CD4-positive, alpha-beta T cell treated with Interleukin-1 beta for 1 hour (primary cell): ENCODE measurements around the gene FBRSL1.
A peak's percentile ranks its signal among the peaks of the same experiment; 100 is the strongest.
"Not testable (repeated sequence)": the region's sequence is repeated elsewhere in the genome, so short reads cannot be mapped to it uniquely, and the experiment has no call there.

ENCODE experiments used
- DNase-seq, 2 donors: peaks; one replicate each; pipeline ENCODE4 v3.0.0-alpha.2; 2020 to 2022

FBRSL1 gene

DNA sequence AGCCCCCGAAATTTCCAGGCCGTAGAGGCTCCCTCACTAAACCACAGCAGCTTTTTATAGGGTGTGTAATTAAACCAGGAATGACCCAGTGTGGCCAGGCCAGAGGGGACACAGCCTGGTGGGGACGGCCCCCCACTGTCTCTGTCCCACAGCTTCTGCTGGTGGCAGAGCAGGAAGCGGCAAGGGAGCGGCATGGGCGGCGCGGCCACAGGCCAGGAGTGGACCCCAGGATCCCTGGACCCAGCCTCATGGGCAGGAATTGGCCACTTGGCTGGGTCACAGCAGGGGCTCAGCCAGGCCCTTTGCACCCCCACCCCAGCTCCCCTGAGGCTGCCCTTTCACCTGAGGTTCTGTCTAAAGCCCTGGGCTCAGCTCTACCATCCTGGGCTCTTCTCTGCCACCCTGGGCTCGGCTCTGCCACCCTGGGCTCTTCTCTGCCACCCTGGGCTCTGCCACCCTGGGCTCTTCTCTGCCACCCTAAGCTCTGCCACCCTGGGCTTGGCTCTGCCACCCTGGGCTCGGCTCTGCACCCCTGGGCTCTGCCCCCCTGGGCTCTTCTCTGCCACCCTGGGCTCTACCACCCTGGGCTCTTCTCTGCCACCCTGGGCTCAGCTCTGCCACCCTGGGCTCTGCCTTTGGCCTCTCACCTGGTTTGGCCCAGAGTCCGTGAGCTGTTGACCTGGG, 39.3 kb downstream of the FBRSL1 start:
- no peak for DNase-seq

DNA sequence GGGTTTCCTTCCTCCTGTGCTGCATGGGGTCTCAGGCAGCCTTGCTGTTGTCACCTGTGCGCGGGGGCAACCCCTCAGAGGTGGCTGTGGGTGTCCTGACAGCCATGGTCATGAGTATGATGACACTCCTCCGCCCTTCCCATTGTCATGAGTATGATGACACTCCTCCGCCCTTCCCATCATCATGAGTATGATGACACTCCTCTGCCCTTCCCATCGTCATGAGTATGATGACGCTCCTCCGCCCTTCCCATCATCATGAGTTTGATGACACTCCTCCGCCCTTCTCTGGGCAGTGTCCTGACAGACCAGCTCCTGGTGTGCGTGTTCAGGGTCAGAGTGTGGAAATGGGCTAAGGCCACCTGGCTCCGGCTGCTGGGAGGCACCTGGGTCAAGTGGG, 40.0 kb downstream of the FBRSL1 start:
- DNase-seq, result peak in 1 of 2 donors; percentile 20

DNA sequence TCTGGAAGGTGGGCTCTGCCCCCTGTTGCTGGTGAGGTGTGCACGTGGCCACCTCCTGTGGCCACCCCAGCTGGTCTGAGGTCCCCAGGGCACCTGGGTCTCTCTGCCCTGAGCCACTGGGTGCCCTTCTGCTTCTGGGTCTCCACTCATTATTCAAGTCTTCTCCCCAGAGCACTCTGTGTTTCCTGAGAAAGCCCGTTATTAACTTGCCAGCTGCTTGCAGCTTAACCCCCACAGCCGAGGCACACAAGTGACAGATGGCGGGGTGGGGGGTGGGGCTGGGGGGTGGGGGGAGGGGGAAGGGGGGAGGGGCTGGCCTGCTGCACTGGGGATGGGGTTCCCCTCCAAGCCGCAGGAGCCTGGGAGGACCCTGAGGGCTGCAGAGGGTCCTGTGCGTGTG, 40.5 kb downstream of the FBRSL1 start:
- DNase-seq, result no peak

DNA sequence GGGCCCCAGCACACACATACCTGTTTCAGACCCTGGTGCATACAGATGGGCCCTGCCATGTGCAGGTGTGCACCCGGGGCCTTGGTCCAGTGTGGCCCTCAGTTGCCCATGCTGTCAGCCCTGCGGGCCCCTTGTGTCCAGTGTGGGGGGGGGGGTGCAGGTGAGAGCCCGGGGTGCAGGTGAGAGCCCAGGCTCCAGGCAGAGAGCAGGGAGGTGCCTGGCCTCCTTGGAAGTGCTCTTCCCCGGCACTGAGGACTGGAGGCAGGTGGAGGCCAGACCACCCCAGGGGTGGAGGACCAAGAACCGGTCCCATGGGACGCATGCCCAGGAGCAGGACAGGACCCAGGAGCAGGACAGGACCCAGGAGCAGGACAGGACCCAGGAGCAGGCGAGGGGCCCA, 40.9 kb downstream of the FBRSL1 start:
- DNase-seq, result no peak

DNA sequence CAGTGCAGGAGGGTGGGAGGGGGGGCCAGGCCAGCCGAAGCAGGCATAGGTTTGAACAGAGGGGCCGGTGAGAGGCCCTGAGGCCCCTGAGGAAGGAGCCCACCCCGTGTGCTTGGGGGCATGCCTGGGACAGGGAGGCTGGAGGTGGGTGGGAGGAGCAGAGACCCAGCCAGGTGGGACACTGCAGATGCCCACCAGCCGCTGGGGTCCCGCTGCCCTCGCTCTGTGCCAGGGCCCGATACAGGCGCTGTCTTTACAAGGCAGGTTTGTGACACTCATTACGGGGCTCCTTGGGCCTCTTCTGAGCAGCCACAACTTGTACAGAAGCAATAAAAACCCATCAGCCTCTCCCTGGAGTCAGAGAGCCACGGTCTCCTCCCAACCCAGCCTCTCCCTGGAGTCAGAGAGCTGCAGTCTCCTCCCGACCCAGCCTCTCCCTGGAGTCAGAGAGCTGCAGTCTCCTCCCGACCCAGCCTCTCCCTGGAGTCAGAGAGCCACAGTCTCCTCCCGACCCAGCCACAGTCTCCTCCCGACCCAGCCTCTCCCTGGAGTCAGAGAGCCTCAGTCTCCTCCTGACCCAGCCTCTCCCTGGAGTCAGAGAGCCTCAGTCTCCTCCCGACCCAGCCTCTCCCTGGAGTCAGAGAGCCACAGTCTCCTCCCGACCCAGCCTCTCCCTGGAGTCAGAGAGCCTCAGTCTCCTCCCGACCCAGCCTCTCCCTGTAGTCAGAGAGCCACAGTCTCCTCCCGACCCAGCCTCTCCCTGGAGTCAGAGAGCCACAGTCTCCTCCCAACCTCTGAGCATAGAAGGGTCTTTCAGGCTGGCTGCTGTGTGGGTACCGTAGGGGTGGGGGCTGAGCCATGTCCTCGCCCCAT, 43.0 kb downstream of the FBRSL1 start:
- DNase-seq, result not testable (repeated sequence)

DNA sequence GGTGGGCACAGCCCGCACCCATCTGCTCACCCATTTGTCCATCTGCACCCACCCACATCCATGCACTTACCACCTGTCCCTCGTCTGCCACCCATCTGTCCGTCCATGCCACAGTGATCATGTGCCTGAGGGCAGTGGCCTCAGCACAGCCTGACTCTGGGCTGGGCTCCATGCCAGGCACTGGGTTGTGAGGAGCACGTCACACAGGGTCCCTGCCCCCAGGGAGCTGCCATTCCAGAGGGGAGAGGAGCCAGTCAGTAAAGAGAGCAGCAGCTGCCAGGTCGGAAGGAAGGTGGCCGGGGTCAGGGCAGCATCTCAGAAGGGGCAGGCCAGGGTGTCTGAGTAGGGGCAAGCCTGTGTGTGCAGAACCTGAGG, 43.6 kb downstream of the FBRSL1 start:
- DNase-seq, result no peak

DNA sequence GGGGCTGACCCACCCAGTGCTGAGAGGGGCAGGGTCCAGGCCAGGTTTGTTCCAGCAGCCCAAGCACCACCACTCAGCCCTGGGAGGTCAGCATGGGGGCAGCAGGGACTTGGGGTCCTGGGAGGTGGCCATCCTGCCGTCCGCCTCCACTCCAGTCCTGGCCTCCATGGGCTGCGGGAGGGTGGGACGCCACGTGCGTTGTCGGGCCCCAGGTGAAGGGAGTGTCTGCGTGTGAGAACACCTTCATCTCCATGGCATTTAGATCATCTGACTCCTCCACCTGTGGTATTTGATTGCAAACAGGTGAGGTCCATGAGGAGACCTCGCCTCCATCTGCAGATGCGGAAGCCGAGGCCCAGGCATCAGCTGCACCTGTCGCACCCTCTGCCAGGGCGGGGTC, 44.1 kb downstream of the FBRSL1 start:
- no peak for DNase-seq

DNA sequence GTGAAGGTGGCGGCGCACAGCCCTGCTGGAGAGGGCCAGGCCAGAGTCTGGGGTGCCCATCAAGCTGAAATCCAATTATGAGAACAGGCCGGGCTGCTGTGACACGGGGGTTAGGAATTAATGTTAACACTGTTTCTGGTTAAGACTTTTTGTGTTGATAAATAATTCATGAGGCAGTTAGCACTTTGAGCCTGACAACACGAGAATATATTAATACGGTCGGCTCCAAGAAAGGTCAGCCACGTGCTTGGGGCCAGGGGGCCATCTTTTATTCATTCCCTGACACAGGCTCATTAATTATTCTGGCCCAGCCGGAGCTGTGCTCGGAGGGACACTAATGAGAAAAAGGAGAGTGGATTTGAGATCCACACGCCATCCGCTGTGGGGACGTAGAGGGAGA, 45.1 kb downstream of the FBRSL1 start:
- no peak for DNase-seq

DNA sequence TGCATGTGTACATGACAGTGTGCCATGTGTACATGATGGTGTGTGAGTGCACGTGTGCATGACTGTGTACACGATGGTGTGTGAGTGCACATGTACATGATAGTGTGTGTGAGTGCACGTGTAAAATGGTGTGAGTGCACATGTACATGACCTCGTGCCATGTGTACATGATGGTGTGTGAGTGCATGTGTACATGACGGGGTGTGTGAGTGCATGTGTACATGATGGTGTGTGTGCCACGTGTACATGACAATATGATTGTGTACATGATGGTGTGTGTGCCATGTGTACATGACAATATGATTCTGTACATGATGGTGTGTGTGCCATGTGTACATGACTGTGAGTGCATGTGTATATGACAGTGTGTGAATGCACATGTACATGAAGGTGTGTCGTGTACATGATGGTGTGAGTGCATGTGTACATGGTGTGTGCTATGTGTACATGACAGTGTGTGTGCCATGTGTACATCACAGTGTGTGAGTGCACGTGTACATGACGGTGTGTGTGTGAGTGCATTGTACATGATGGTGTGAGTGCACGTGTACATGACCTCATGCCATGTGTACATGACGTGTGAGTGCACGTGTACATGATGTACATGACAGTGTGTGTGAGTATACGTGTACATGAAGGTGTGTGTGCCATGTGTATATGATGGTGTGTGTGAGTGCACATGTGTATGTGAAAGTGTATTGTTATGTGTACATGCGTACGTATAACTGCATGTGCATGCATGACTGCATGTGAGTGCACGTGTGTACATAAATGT, 46.3 kb downstream of the FBRSL1 start:
- DNase-seq, result no peak

DNA sequence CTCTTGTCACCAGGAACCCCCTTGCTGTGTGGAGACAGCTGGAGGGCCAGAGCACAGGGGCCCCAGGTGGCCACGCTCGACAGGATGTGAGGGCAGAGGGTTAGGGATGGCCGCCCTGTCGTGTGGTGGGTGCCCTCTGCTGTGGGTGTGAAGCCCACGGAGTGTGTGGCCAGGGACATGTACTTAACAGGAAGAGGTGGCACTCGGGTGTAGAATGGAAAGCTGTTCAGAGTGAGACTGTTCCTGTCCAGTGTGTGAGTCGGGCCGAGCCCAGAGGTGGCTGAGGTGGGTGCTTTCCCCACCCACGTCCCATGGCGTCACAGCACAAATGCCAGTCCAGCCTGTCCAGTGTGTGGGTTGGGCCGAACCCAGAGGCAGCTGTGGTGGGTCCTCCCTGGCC, 47.1 kb downstream of the FBRSL1 start:
- no peak for DNase-seq

DNA sequence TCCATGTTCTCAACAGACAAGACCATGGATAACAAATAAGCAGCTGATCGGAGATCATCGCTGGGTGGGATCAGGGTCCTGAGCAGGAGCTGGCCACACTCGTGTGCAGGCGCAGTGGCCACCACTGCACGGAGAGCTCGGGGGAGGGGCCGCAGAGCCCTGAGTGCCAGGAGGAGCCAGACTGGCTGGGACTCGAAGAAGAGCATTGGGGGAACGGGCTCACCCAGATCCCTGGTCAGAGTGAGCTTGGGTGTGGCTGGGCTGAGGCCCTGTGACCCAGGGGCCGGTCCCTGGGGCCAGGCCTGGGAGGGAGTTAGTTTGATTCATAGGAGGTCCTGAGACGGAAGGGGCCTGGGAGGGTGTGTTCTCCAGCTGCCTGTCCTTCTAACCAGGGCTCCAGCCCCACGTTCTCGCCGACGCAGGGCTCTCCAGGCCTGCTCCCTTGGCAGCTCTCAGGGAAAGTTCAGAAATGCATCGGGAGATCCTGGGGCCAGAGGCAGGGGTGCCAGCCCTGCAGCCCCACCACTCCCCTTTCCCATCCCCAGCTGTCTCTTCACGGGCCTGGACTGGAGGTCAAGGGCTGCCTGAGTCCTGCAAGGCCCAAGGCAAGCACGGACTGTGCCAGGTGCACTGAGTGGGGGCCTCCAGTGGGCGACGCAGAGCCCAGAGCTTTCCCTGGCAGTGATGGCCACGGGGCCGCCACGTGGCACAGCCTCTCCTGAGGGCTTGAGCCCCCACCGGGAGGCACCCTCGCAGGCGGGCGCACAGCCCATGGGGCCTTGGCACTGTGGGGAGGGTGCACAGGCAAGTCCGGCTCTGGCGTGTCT, 48.1 kb downstream of the FBRSL1 start:
- DNase-seq, result no peak

DNA sequence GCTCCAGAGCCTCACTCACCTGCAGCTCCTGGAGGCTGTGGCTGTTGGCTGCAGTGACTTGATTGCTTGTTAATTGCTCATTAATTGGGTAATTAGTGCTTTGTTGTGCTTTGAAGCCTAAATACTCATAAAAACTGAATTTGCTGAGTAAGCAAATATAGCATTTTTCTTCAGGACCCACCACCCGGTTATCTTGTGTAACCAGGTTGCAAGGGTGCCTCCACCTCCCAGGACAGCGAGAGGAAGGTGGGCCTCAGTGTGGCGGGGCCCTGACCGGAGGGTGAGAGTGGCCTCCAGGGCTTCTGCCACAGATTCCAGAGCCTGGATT, 48.7 kb downstream of the FBRSL1 start:
- no peak for DNase-seq

DNA sequence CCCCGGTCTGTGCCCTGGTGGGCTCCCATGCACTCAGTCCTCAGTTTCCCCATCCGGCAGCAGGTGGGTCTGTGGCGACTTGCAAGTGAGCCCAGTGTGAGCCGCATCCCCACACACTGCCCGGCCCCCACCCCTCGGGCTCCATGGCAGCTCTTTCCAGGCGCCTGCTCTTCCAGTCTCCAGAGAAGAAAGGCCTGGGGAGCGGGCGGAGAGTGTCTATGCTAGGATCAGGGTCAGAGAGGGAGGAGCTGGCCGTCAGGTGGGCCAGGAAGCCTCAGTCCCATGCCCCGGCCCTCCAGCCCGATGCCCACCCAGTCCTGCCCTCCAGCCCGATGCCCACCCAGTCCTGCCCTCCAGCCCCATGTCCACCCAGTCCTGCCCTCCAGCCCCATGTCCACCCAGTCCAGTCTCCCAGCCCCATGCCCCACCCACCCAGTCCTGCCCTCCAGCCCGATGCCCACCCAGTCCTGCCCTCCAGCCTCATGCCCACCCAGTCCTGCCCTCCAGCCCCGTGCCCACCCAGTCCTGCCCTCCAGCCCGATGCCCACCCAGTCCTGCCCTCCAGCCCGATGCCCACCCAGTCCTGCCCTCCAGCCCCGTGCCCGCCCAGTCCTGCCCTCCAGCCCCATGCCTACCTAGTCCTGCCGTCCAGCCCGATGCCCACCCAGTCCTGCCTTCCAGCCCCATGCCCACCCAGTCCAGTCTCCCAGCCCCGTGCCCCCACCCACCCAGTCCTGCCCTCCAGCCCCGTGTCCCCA, 49.2 kb downstream of the FBRSL1 start:
- DNase-seq, result no peak

DNA sequence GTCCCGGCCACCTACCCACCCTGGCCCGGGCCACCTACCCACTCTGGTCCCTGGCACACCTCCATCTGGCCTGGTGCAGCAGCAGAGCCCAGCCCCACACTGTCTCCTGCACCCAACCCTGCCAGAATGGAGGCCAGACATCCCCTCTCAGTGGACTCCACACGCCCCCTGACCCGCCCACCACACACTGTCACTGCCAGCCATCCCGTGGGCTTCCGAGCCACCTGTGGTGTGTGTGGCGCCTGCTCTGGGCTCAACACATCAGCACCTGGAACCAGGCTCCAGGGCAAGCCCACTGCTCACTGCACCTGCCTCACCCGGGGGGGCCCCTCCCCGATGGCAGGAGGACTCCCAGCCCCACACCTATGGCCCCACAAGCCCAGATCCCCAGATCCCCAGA, 50.5 kb downstream of the FBRSL1 start:
- DNase-seq, result no peak

DNA sequence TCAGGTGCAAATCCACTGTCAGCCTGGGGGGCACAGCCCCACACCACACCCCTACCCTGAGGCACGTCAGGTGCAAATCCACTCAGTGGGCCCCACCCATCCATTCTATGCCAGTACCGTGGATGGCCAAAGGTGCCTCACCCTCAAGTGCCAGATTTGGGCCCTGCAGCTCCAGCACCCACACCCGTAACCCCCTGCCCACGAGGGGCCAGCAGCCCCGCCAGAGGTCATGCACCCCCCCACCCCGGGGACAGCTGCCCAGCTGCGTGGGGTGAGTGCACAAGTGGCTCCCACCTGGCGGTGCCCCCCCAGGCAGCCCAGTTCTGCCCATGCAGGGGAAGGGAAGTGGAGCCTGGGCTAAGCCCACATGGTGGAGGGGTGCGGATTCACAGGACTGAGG, 51.2 kb downstream of the FBRSL1 start:
- no peak for DNase-seq

DNA sequence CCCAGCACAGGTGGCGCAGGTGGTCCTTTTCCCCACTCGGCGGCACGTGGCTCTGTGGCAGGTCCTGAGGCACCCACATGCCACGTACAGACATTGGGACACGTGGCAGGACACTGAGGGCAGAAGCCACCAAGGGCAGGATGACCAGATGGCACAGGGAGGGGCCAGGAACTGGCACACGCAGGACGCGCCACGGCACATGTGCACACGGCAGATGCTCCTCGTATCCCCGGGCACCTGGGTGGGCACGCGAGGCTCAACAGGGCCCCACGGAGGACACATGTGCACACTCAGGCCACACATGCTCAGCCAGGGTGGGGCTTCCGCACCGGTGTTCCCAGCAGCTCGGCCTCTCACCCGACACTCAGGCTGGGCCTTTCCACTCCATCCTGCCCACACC, 52.0 kb downstream of the FBRSL1 start:
- no peak for DNase-seq

DNA sequence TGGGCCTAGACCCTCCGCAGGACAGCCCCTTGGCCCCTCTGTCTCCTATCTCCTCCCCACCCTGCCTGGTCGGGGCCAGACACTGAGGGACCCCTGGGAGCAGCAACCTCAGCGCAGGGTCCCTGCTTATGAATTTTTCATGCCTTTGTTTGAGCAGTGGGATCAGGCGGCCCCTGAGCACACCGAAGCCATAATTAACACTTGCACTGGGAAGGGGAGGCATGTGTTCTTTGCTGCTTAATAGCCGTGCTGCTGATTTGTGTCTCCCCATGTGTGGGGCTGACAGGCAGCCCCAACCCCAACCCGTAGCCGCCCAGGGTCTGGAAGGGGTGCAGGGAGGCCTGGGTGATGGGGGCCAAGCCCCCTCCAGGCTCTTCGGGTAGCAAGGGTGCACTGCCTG, 52.7 kb downstream of the FBRSL1 start:
- DNase-seq, result no peak

DNA sequence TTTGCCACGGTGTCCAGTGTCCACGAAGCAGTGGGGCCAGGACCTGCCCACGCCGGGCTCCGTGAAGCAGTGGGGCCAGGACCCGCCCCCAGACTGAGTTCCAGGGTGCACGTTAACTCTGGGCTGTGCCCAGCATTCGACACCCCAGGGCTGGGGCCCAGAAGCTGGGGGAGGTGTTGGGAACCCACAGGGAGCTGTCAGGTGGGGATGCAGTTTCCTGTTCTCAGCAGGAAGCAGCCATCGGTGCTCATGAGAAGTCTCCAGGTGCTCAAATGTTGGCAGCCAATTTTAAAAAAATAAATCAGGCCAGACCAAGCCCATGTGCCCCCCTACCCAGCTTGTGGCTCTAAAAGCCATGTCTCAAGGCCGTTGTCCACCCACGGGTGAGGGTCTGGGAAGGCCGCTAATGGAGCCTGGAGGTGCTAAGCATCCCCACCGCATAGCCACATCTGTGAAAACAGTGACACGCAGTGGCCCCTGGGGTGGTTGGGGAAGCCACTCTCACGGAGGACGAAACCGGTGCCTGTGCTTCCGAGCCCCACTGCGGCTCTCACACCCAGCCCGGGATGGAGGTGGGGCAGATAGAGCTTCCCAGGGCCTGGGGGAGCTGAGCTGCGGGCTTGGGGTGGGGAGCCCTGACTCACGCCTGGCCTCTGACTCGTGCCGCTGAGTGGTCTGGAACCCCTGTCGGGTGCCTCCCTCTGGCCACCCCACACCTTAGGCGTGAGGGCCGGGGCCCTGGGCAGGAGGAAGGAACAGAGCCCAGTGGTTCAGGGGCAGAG, 53.5 kb downstream of the FBRSL1 start:
- no peak for DNase-seq

DNA sequence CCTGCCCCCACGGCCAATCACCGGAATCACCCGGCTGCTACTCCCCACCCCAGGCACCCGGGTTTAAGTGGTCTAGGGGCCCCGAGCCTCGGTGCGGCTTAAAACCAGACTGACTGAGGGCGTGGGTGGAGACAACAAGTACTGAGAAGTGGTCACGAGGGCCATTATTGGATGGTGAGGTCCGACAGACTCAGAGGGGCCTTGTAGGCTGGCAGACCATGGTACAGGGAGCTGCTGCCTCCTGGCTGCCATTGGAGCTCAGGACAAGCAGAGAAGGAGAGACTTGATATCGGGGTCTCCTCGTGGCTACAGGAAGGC, 54.1 kb downstream of the FBRSL1 start:
- no peak for DNase-seq

DNA sequence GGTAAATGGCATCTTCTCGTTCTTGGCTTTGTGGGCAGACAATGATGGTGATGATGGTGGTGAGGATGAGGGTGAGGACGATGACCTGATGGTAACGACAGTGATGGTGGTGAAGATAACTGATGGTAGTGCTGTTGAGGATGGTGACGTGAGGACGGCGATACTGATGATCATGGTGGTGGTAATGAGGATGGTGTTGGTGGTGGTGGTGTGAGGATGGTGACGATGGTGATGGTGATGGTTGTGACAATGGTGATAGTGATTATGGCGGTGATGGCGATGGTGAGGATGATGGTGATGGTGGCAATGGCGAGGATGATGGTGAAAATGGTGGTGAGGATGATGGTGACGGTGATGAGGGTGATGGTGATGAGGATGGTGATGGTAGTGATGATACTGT, 54.5 kb downstream of the FBRSL1 start:
- no peak for DNase-seq

DNA sequence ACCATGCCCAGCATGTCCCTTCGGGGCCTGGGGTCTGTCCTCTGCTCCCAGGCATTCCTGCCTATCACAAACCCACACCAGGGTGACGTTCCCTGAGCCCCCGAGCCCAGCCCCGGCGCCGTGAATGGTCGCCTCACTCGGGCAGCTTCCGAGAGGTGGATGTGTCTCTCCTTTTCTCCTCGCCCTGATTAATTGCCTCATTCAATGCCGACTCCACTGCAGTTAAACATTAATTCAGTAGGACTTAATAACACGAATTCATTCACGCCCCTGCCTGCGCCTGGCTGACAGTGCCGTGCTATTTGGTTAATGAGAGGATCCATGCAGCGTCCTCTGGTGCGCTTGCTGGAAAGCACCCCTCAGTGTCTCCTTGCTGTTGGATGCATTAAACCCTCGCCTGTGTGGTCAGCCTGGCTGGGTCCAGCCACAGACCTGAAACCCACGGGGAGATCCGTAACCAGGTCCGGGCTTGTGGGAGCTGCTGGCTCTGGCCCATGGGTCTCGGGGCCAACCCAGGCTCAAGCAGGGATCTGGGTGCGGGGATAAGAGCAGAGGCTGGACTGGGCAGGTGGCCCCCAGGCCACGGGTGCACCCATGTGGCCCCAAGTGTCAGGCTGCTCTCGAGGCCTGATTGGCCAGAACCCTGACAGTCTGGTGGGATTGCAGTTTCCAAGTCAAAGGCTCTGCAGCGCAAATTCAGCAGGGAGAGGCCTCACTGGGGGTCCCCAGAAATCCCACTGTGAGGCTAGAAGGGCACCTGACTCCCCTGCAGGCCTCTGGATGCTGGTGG, 55.4 kb downstream of the FBRSL1 start:
- DNase-seq, result no peak
